Measurements from ENCODE around the gene SETD2.

DNA sequence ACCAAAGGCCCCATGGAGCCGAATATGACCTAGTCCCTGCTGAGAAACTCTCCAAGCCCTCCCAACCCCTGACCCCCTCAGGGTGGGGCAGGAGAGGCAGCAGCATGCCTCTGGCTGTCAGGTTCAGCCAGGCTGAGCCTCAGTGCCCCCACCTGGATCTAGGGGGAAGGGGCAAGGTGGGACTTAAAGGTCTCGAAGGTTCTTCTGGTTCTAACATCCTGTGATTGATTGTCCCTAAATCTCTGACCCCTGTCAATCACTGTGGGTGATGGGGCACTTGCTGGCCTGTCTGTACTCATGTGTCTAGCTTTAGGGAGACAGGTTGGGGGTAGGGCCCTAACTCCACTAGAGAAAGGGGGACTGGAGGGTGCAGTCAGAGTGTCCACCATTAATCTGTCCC lies 170.6 kb downstream of the SETD2 start:
- no peak for TF ChIP-seq EZH2 (IDR thresholded peaks at IDR 0.05; ENCODE audit: low read depth)
- no peak for TF ChIP-seq CTCF (conservative IDR thresholded peaks at IDR 0.05)

Measured in PC-9 (cell line).